Measurements from ENCODE around the gene MLLT11. TPM values are rescaled to one million over a fixed set of nuclear protein-coding genes. Genes with fewer than 3 reads are reported as not detected.

MLLT11 gene
- total RNA-seq, 1 donor from 2014 or later = 16.3 TPM

- peak overlapping the region; percentile 25 for H3K27ac Mint-ChIP-seq
- H3K4me1 Mint-ChIP-seq = peaks cover 33% of the 10 kb centered on the region
- no peak overlapping the region for H3K4me3 Mint-ChIP-seq
These were observed 5.0 kb downstream of the MLLT11 start for GRCh38 chr1:151065089-151065645.

GRCh38 chr1:151067185-151067584, 7.0 kb downstream of the MLLT11 start:
- Mint-ChIP-seq H3K27ac (peak overlapping the region; percentile 19), H3K36me3 (peaks cover 9% of the 10 kb centered on the region), H3K27me3 (ENCODE audit: low read depth) (no peaks in the 10 kb centered on the region), H3K9me3 (no peaks in the 10 kb centered on the region), H3K4me1 (peaks cover 21% of the 10 kb centered on the region), H3K4me3 (no peak overlapping the region)
- TF ChIP-seq CTCF (IDR thresholded peaks at IDR 0.05; ENCODE audit: unreplicated experiment) = no peak
- no peak for DNase-seq (ENCODE audit: low spot score in 2 of 2, unreplicated experiment in 2 of 2)

More at GRCh38 chr1:151065089-151065645, 5.0 kb downstream of the MLLT11 start:
- TF ChIP-seq CTCF (IDR thresholded peaks at IDR 0.05; ENCODE audit: unreplicated experiment) = no peak
- Mint-ChIP-seq H3K36me3 (peaks cover 9% of the 10 kb centered on the region), H3K27me3 (ENCODE audit: low read depth) (no peaks in the 10 kb centered on the region), H3K9me3 (no peaks in the 10 kb centered on the region)
- DNase-seq (ENCODE audit: low spot score in 2 of 2, unreplicated experiment in 2 of 2) = no peak

GRCh38 chr1:151069103-151069486, 8.9 kb downstream of the MLLT11 start:
- Mint-ChIP-seq H3K9me3 (no peaks in the 10 kb centered on the region), H3K4me3 (peak overlapping the region; percentile 34), H3K4me1 (peaks cover 13% of the 10 kb centered on the region), H3K27me3 (ENCODE audit: low read depth) (no peaks in the 10 kb centered on the region), H3K36me3 (peaks cover 12% of the 10 kb centered on the region), H3K27ac (peak overlapping the region; percentile 91)
- no peak for DNase-seq (ENCODE audit: low spot score in 2 of 2, unreplicated experiment in 2 of 2)
- TF ChIP-seq CTCF (IDR thresholded peaks at IDR 0.05; ENCODE audit: unreplicated experiment) = no peak

GRCh38 chr1:151070474-151071276, 10.5 kb downstream of the MLLT11 start, which contains the start of gene GABPB2:
GABPB2 (plus strand) TSS chr1:151070761; CDS start chr1:151088190, 17,429 bp downstream.
- H3K27me3 Mint-ChIP-seq (ENCODE audit: low read depth) = no peaks in the 10 kb centered on the region
- peak; percentile 89 for TF ChIP-seq CTCF (IDR thresholded peaks at IDR 0.05; ENCODE audit: unreplicated experiment)
- peak; percentile 74 to 91 for DNase-seq (ENCODE audit: low spot score in 2 of 2, unreplicated experiment in 2 of 2)
- H3K27ac Mint-ChIP-seq = peak within 1 kb of the TSS; percentile 100
- H3K4me3 Mint-ChIP-seq = peak within 1 kb of the TSS; percentile 99
- H3K36me3 Mint-ChIP-seq = peaks cover 14% of the 10 kb centered on the region
- no peaks in the 10 kb centered on the region for H3K9me3 Mint-ChIP-seq
- peaks cover 13% of the 10 kb centered on the region for H3K4me1 Mint-ChIP-seq

- H3K4me1 Mint-ChIP-seq = peaks cover 13% of the 10 kb centered on the region
- no peak for DNase-seq (ENCODE audit: low spot score in 2 of 2, unreplicated experiment in 2 of 2)
- H3K27ac Mint-ChIP-seq = peak overlapping the region; percentile 81
- peaks cover 13% of the 10 kb centered on the region for H3K36me3 Mint-ChIP-seq
- H3K9me3 Mint-ChIP-seq = no peaks in the 10 kb centered on the region
- no peak for TF ChIP-seq CTCF (IDR thresholded peaks at IDR 0.05; ENCODE audit: unreplicated experiment)
- peak overlapping the region; percentile 99 for H3K4me3 Mint-ChIP-seq
- no peaks in the 10 kb centered on the region for H3K27me3 Mint-ChIP-seq (ENCODE audit: low read depth)
These were observed 12.0 kb downstream of the MLLT11 start for GRCh38 chr1:151072224-151072623.

Measured in mesothelial cell of epicardium (in vitro differentiated cells).